Measurements from ENCODE around the gene KIAA1549.

Gene KIAA1549

GRCh38 chr7:138785587-138786437 lies 195.4 kb downstream of the KIAA1549 start:
- Histone ChIP-seq H3K36me3 (ENCODE audit: insufficient read depth) (no peaks in the 10 kb centered on the region), H2AFZ (ENCODE audit: low read depth) (no peak overlapping the region), H3K4me2 (no peak overlapping the region), H3K27ac (no peak overlapping the region), H4K20me1 (ENCODE audit: insufficient read depth) (no peaks in the 10 kb centered on the region), H3K9ac (no peak overlapping the region), H3K4me3 (IDR thresholded peaks at IDR 0.05; ENCODE audit: insufficient read depth, low read depth, low read length) (no peak overlapping the region), H3K27me3 (ENCODE audit: insufficient read depth, low read depth) (no peaks in the 10 kb centered on the region), H3K79me2 (ENCODE audit: insufficient read depth, low read depth) (no peaks in the 10 kb centered on the region), H3K4me1 (ENCODE audit: low read depth, poor library complexity, severe bottlenecking) (no peaks in the 10 kb centered on the region)
- no peak for TF ChIP-seq CTCF (conservative IDR thresholded peaks at IDR 0.05; ENCODE audit: low read depth, low read length)

- Histone ChIP-seq H3K36me3 (ENCODE audit: insufficient read depth) (no peaks in the 10 kb centered on the region), H3K4me3 (IDR thresholded peaks at IDR 0.05; ENCODE audit: insufficient read depth, low read depth, low read length) (no peak overlapping the region), H4K20me1 (ENCODE audit: insufficient read depth) (no peaks in the 10 kb centered on the region), H3K4me2 (no peak overlapping the region), H3K4me1 (ENCODE audit: low read depth, poor library complexity, severe bottlenecking) (no peaks in the 10 kb centered on the region), H2AFZ (ENCODE audit: low read depth) (no peak overlapping the region), H3K9ac (no peak overlapping the region), H3K27ac (no peak overlapping the region), H3K79me2 (ENCODE audit: insufficient read depth, low read depth) (no peaks in the 10 kb centered on the region), H3K27me3 (ENCODE audit: insufficient read depth, low read depth) (no peaks in the 10 kb centered on the region)
- no peak for TF ChIP-seq CTCF (conservative IDR thresholded peaks at IDR 0.05; ENCODE audit: low read depth, low read length)
These were observed 196.5 kb downstream of the KIAA1549 start for GRCh38 chr7:138784692-138785091.

Measured in KMS-11 (cell line).